ENCODE results near the gene OXER1.

OXER1 gene

DNA sequence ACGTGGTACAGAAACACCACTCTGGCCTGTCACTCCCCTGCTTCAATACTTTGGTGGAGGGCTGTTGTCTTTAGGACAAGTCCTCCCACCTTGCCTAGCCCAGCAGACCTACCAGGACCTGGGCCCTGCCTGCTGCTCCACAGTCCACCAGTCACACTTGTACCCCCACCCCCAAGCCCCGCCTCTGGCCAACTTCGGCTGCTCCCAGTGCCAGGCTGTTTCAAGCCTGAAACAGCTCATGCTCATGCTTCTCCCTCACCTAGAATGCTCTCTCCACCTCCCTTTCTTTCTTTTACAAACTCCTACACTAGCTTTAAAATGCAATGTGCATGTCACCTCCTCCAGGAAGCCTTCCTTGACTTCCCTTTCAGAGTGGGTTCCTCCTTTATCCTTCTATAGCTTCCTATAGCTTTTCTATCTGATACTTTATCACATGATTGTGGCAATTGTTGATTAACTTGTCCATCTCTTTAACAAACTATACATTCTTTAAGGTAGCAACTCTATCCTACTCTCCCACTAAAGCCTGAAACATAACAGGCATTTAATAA is 4.8 kb upstream of the OXER1 start:
- no peak for DNase-seq (ENCODE audit: low spot score)
- TF ChIP-seq, protein P1, sequence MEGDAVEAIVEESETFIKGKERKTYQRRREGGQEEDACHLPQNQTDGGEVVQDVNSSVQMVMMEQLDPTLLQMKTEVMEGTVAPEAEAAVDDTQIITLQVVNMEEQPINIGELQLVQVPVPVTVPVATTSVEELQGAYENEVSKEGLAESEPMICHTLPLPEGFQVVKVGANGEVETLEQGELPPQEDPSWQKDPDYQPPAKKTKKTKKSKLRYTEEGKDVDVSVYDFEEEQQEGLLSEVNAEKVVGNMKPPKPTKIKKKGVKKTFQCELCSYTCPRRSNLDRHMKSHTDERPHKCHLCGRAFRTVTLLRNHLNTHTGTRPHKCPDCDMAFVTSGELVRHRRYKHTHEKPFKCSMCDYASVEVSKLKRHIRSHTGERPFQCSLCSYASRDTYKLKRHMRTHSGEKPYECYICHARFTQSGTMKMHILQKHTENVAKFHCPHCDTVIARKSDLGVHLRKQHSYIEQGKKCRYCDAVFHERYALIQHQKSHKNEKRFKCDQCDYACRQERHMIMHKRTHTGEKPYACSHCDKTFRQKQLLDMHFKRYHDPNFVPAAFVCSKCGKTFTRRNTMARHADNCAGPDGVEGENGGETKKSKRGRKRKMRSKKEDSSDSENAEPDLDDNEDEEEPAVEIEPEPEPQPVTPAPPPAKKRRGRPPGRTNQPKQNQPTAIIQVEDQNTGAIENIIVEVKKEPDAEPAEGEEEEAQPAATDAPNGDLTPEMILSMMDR (IDR thresholded peaks at IDR 0.05; ENCODE audit: extremely low read depth, missing control alignments), result no peak

DNA sequence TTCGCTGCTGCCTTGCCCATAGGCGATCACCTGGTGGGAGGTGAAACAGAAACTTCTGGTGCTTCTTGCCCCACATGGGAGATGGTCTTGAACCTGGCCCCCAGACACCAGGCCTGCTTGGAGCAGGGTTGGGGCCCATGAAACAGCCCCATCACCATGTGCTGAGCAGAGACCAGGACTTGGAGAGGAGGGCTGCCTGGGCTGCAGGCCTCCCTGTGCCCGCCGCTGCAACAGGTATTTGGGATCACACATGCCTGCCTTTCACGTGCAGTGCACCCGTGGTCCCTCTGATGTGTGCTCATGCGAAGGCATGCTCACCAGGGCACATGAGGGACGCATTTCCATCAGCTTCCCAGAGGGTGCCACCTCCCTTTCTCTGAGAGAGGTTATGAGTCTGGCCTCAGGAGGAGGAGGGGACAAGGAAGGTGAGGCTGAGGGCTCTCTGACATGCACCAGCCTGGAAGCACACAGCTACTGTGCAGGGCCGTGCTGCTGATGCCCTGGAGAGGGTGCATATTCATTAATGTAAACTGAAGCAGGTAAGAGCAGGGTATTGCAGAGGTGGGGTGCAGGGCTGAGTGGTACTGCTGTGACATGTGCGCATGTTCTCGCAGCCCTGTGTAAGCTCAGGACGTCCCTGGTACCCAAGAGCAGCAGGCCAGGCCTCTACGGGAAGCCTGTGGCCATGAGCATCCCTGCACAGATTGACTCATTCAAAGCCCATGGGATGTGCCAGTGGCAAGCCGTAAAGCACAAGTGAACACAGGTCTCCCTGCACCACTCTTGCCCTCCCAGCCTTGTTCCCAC is 4.2 kb upstream of the OXER1 start:
- TF ChIP-seq, protein P1 (IDR thresholded peaks at IDR 0.05; ENCODE audit: extremely low read depth, missing control alignments), result no peak
- DNase-seq (ENCODE audit: low spot score), result no peak

DNA sequence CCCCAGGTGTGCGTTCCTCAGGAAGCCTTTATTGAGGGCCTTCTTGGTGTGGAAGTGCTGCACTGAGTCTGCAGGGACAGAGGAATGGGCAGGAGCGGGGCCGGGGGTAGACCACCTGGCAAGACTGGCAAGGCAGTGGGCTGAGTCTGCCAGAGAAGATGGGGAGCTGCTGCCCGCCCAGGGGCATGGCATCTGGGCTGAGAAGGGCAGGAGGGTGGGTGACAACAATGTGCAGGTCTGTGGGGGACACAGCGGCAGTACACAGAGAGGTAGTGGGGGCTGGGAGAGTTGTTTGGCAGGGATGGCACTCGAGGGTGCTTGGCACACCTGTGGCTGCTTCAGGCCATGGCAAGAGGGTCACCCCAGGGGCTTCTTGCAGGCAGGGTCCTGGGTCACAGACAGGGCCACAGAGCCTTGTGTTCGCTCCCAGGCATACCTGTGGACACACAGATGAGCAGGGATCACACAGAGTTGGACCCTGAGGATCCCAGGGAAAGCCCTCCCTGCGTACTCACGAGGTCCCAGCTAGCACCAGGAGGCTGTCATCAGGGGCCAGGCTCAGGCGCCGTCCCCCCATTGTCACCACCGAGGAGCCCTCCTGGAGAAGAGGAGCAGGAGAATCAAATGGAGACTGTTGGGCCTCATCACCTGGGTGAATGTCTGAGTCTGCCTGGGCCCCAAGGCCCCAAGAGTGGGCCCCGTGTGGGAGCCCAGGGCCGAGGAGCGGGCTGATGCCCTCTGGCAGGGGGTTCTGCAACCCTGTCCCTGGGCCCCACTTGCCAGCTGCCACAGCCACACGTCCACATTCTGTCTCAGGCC is 3.4 kb upstream of the OXER1 start:
- TF ChIP-seq, protein P1 (IDR thresholded peaks at IDR 0.05; ENCODE audit: extremely low read depth, missing control alignments), result no peak
- no peak for DNase-seq (ENCODE audit: low spot score)

DNA sequence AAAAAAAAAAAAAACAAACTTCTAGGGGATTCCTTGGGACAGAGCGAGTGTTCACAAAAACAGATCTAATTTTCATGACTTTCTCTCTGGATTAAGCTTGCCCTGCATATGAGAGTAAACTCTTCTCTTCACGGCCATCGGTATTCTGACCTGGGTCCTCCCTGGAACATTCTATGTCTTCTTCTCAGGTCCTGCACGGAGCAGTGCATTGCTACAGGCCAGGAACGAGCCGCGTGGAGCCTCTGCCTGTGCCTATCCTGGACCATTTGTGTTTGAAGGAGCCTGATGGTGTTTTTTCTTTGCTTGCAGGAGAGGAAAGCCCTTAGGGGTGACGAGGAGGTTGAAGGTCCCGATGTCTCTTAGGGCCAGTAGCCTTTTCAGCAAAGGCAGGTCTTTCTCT is 1.8 kb upstream of the OXER1 start:
- no peak for DNase-seq (ENCODE audit: low spot score)
- TF ChIP-seq, protein P1 (IDR thresholded peaks at IDR 0.05; ENCODE audit: extremely low read depth, missing control alignments), result no peak

DNA sequence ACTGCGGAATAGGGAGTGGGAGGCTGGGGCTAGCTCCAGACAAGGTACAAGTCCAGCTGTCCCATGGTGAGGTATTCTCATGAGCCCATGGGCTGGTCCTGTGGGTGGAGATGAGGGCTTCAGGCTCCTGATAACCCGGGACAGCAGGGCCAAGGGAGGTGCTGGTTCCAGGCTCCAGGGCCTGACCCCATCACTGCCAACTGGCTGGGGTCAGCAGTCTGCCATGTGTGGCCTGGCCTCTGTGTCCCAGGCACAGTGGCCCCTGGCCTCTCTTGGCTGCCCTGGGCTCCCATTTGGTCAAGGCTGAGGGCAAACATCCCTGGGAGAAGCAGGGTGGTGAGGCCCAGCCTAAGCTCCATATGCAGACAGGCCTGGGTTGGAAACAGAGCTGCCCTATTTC is 966 bp upstream of the OXER1 start:
- TF ChIP-seq, protein P1 (IDR thresholded peaks at IDR 0.05; ENCODE audit: extremely low read depth, missing control alignments), result no peak

DNA sequence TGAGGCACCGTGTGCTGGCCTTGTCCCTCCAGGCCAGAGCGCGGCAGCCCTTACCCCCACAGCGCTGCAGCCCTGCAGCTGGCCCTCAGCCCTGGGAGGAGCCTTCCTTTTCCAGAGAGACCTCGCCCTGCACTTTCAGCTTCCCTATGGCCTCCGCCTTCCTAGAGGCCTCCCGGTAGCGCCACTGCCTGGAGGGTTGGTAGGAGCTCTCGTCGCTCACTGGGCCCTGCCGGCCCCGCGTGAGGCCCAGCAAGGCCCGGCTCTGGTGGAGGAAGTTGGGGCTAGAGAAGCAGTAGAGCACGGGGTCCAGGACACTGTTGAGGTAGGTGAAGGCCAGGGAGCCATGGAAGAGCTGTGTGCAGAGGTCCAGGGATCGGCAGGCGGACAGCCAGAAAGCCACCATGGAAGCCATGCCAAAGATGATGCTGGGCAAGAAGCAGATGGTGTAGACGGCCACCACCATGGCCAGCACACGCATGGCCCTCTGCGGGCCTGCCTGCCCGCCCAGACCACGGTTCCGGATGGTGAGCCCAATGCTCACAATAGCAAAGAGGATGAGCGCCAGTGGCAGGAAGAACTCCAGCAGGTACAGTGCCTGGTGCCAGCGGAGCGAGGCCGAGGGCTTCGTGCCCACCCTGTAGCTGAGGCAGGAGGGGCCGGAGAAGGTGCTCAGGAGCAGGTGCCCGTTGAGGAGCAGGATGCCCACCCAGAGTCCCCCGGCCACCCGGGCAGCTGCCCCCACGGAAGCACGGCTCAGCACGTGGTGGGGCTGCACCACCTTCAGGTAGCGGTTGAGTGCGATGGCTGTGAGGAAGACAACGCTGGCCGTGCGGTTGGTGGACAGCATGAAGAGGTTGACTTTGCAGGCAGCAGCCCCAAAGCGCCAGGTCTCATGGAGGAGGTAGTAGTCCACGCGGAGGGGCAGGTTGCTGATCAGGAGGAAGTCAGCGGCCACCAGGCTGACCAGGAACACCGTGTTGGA is 821 bp downstream of the OXER1 start:
- no peak for DNase-seq (ENCODE audit: low spot score)
- TF ChIP-seq, protein P1 (IDR thresholded peaks at IDR 0.05; ENCODE audit: extremely low read depth, missing control alignments), result no peak

More for the DNA sequence above, 966 bp upstream of the OXER1 start:
- no peak for DNase-seq (ENCODE audit: low spot score)
